ENCODE measurements around the gene OST4.

OST4 gene

DNA sequence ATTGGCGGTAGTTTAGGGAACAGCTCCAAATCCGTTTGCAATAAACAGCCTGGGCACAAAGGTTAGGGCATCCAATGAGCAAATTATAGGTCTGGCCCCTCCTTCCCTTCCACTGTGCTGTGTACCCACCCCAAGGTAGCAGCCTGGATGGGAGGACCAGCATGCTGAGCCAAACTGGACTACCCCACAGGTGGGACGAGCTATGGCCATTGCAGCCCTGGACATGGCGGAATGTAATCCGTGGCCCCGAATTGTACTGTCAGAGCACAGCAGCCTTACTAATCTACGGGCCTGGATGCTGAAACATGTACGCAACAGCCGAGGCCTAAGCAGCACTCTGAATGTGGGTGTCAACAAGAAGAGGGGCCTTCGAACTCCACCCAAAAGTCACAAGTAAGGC lies 13.2 kb downstream of the OST4 start:
- DNase-seq (ENCODE audit: low read depth) = no peak
- no peak overlapping the region for H3K4me3 ChIP-seq (replicated peaks; ENCODE audit: low read depth, low read length)
- TF ChIP-seq, protein P1, sequence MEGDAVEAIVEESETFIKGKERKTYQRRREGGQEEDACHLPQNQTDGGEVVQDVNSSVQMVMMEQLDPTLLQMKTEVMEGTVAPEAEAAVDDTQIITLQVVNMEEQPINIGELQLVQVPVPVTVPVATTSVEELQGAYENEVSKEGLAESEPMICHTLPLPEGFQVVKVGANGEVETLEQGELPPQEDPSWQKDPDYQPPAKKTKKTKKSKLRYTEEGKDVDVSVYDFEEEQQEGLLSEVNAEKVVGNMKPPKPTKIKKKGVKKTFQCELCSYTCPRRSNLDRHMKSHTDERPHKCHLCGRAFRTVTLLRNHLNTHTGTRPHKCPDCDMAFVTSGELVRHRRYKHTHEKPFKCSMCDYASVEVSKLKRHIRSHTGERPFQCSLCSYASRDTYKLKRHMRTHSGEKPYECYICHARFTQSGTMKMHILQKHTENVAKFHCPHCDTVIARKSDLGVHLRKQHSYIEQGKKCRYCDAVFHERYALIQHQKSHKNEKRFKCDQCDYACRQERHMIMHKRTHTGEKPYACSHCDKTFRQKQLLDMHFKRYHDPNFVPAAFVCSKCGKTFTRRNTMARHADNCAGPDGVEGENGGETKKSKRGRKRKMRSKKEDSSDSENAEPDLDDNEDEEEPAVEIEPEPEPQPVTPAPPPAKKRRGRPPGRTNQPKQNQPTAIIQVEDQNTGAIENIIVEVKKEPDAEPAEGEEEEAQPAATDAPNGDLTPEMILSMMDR (IDR thresholded peaks at IDR 0.05; ENCODE audit: low read length, missing control alignments) = no peak

GRCh38 chr2:27057184-27057583 lies 14.3 kb downstream of the OST4 start:
- TF ChIP-seq, protein P1 (IDR thresholded peaks at IDR 0.05; ENCODE audit: low read length, missing control alignments) = no peak
- no peak for DNase-seq (ENCODE audit: low read depth)
- H3K4me3 ChIP-seq (replicated peaks; ENCODE audit: low read depth, low read length) = no peak overlapping the region

DNA sequence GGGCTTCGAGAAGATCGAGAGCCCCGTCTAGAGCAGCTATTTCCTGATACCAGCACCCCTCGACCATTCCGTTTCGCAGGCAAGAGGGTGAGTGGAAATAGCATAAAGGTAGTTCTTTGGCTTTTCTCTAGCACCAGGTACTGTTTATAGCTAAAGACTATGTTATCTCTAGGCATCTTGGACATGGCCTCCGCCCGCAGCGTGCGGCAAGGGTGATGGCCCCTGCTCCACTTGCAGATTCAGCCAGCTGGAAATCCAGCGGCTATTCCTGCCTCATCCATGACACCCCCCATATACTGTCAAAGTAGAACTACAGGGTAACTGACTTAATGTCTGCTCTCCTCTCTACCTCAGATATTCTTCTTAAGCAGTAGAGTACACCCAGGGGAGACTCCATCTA lies 16.7 kb downstream of the OST4 start:
- no peak overlapping the region for H3K4me3 ChIP-seq (replicated peaks; ENCODE audit: low read depth, low read length)
- TF ChIP-seq, protein P1 (IDR thresholded peaks at IDR 0.05; ENCODE audit: low read length, missing control alignments) = no peak
- no peak for DNase-seq (ENCODE audit: low read depth)

DNA sequence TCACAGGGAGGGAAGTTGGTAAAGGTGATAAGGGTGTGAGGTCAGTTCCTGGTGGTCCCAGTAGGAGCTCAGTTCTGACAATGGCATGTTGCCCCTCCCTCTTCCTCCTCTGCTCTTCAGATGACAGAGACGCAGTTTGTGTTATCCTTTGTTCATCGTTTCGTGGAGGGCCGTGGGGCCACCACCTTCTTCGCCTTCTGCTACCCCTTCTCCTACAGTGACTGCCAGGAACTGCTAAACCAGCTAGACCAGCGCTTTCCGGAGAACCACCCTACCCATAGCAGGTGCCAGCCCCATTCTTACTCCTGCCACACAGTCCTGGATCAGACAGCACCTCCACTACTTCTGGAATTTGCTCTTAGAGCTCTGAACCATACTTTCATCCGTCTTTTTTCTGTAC lies 17.7 kb downstream of the OST4 start:
- TF ChIP-seq, protein P1 (IDR thresholded peaks at IDR 0.05; ENCODE audit: low read length, missing control alignments) = no peak
- no peak for DNase-seq (ENCODE audit: low read depth)
- no peak overlapping the region for H3K4me3 ChIP-seq (replicated peaks; ENCODE audit: low read depth, low read length)

DNA sequence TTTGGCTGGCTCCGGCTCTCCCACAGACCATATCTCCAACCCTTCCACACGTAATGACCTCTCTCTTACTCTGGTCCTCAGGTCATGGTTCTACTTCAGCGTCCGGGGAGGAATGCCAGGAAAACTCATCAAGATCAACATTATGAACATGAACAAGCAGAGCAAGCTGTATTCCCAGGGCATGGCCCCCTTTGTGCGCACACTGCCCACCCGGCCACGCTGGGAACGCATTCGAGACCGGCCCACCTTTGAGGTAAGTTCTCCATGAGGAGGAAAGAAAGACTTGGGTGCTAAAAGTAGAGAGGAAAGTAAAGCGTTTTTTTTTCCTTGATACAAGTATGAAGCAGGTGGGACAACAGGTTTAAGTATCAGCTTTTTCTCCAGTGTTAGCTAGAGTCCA lies 18.1 kb downstream of the OST4 start:
- TF ChIP-seq, protein P1 (IDR thresholded peaks at IDR 0.05; ENCODE audit: low read length, missing control alignments) = no peak
- DNase-seq (ENCODE audit: low read depth) = no peak
- H3K4me3 ChIP-seq (replicated peaks; ENCODE audit: low read depth, low read length) = no peak overlapping the region

- no peak for DNase-seq (ENCODE audit: low read depth)
- peak overlapping the region; percentile 71 for H3K4me3 ChIP-seq (replicated peaks; ENCODE audit: low read depth, low read length)
- TF ChIP-seq, protein P1 (IDR thresholded peaks at IDR 0.05; ENCODE audit: low read length, missing control alignments) = no peak
Observed at GRCh38 chr2:27051902-27052645, 19.4 kb downstream of the OST4 start.
